CD14-positive monocyte (primary cell): ENCODE results near the gene CALHM1. TPM values are rescaled to one million over a fixed set of nuclear protein-coding genes. Genes with fewer than 3 reads are reported as not detected.

Experiments used
- DNase-seq, 3 donors: peaks; one replicate each; pipeline ENCODE4 v3.0.0-alpha.2; 2011 to 2022
- H2AFZ ChIP-seq: 2 replicates; pipeline ENCODE4 v1.6.0; 2012; ENCODE audit warnings: mild to moderate bottlenecking, low read depth, low read length, inconsistent platforms; ENCODE audit not compliant: insufficient read depth, poor library complexity, severe bottlenecking
- H3K27ac ChIP-seq, 2 donors: 1 replicate in 1 of 2; 2 replicates in 1 of 2; pipeline ENCODE4 v1.5.1; 2012 to 2013; ENCODE audit warnings: low read length in 2 of 2, control low read depth in 1 of 2, inconsistent platforms in 1 of 2, low read depth in 1 of 2, mild to moderate bottlenecking in 1 of 2
- H3K27me3 ChIP-seq, 2 donors: one replicate each; pipeline versions ENCODE4 v1.6.0 to v1.6.1; 2011 to 2013; ENCODE audit warnings: low read length in 2 of 2; ENCODE audit not compliant: control insufficient read depth in 2 of 2, insufficient read depth in 2 of 2
- H3K36me3 ChIP-seq, 2 donors: replicated peaks in 1 of 2; 1 replicate in 1 of 2; 2 replicates in 1 of 2; pipeline versions ENCODE4 v1.5.1 to v1.6.1; 2012 to 2013; ENCODE audit warnings: low read length in 2 of 2, control low read depth in 1 of 2, inconsistent platforms in 1 of 2, mild to moderate bottlenecking in 1 of 2; ENCODE audit not compliant: insufficient read depth in 2 of 2, control insufficient read depth in 1 of 2
- H3K4me1 ChIP-seq, 2 donors: 1 replicate in 1 of 2; 2 replicates in 1 of 2; pipeline versions ENCODE4 v1.5.1 to v1.6.1; 2012 to 2013; ENCODE audit warnings: low read length in 2 of 2, control low read depth in 1 of 2, inconsistent platforms in 1 of 2, mild to moderate bottlenecking in 1 of 2, moderate library complexity in 1 of 2; ENCODE audit not compliant: insufficient read depth in 2 of 2, control insufficient read depth in 1 of 2
- H3K4me2 ChIP-seq: replicated peaks from 2 replicates; pipeline ENCODE3; 2012; ENCODE audit warnings: low read length, moderate library complexity, mild to moderate bottlenecking; ENCODE audit not compliant: poor library complexity, severe bottlenecking; ENCODE audit errors: extremely low read depth
- H3K4me3 ChIP-seq, 3 experiments: fragments of 200-600 bp in 1 of 3; sonication (generic) in 1 of 3; replicated peaks in 1 of 3; 1 replicate in 2 of 3; 2 replicates in 1 of 3; pipeline ENCODE4 v1.5.1; 2011 to 2013; ENCODE audit warnings: low read length in 3 of 3, mild to moderate bottlenecking in 3 of 3, control low read depth in 2 of 3, low read depth in 2 of 3, inconsistent platforms in 1 of 3, moderate library complexity in 1 of 3
- H3K79me2 ChIP-seq: 2 replicates; pipeline ENCODE4 v1.6.0; 2012; ENCODE audit warnings: mild to moderate bottlenecking, control low read depth, inconsistent platforms, low read length, moderate library complexity; ENCODE audit not compliant: insufficient read depth
- H3K9ac ChIP-seq: 2 replicates; pipeline ENCODE4 v1.6.0; 2017; ENCODE audit warnings: low read length, mild to moderate bottlenecking; ENCODE audit not compliant: insufficient read depth, poor library complexity, severe bottlenecking
- H3K9me3 ChIP-seq, 2 donors: replicated peaks in 1 of 2; 1 replicate in 1 of 2; 2 replicates in 1 of 2; pipeline versions ENCODE4 v1.5.1 to v1.6.1; 2012 to 2013; ENCODE audit warnings: low read length in 2 of 2, control low read depth in 1 of 2; ENCODE audit not compliant: control insufficient read depth in 1 of 2, insufficient read depth in 1 of 2
- H4K20me1 ChIP-seq: 2 replicates; pipeline ENCODE4 v1.6.0; 2012; ENCODE audit warnings: mild to moderate bottlenecking, low read length, control low read depth, moderate library complexity; ENCODE audit not compliant: insufficient read depth
- H3K27ac Mint-ChIP-seq, 7 donors: one replicate each; pipeline ENCODE4 v1.8.0; 2020; ENCODE audit warnings: mild to moderate bottlenecking in 7 of 7, mixed read lengths in 7 of 7, moderate library complexity in 6 of 7, inconsistent platforms in 2 of 7
- H3K27me3 Mint-ChIP-seq, 3 donors: one replicate each; pipeline ENCODE4 v1.8.0; 2021 to 2022; ENCODE audit warnings: low read depth in 3 of 3, mild to moderate bottlenecking in 3 of 3, mixed read lengths in 3 of 3, moderate library complexity in 3 of 3, inconsistent platforms in 1 of 3
- H3K36me3 Mint-ChIP-seq, 2 donors: one replicate each; pipeline ENCODE4 v1.8.0; 2020; ENCODE audit warnings: mixed read lengths in 2 of 2, inconsistent platforms in 1 of 2, mild to moderate bottlenecking in 1 of 2
- H3K4me1 Mint-ChIP-seq: one replicate; pipeline ENCODE4 v1.8.0; 2020; ENCODE audit warnings: mild to moderate bottlenecking, mixed read lengths
- H3K4me3 Mint-ChIP-seq, 2 donors: one replicate each; pipeline ENCODE4 v1.8.0; 2020; ENCODE audit warnings: mild to moderate bottlenecking in 2 of 2, mixed read lengths in 2 of 2, moderate library complexity in 1 of 2
- H3K9me3 Mint-ChIP-seq, 7 donors: one replicate each; pipeline ENCODE4 v1.8.0; 2020 to 2022; ENCODE audit warnings: mixed read lengths in 7 of 7, mild to moderate bottlenecking in 6 of 7, moderate library complexity in 6 of 7, inconsistent platforms in 2 of 7
- CTCF ChIP-seq: fragments of 200-600 bp; IDR thresholded peaks from one replicate; pipeline ENCODE4 v1.8.0; 2022; ENCODE audit warnings: antibody characterized with exemption, mild to moderate bottlenecking
- WGBS: methylation state at CpG from one replicate; pipeline ENCODE4 v1.1.5; 2013; ENCODE audit warnings: missing lambda C conversion rate; ENCODE audit not compliant: insufficient coverage; 5-methylcytosine and 5-hydroxymethylcytosine counted together
- intact Hi-C, 2 donors: fragments of 100-400 bp; cut with micrococcal nuclease; formaldehyde crosslinking; loops; one replicate each; pipeline versions ENCODE4 v1.15.0 to v1.15.1; 2023
- polyA plus RNA-seq, 3 donors: library from polyadenylated mRNA; depleted of rRNA in 1 of 3; unstranded in 2 of 3; stranded (reverse) in 1 of 3; fragments of 300-500 nt in 2 of 3; fragments of >200 nt in 1 of 3; fragmentation: Illumina TruSeq in 2 of 3; gene quantifications; 1 replicate in 2 of 3; 2 replicates in 1 of 3; pipeline ENCODE4 v1.2.3, GENCODE V29; 2012 to 2021

CALHM1 gene
- polyA plus RNA-seq, 3 donors: not detected

DNA sequence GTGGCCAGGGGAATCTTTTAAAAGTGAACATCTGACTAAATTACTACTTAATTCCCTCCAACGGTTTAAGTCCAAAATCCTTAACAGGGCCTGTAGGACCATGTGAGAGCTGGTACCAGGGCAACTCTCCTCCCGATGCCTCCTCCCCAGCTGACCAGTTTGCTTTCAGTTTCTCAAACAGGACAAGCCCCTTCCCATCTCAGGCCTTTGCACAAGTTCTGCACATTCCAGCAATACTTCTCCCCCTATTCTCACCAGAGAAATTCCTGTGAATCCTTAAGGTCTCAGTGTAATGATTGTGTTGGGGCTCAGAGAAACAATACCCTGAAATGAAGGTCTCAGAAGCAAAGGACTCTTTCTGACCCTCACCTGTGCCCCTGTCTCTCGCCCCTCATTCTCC is 8.0 kb upstream of the CALHM1 start:
- WGBS: 71% methylated on average over 3 of the region's 3 CpGs
- H3K4me1 Mint-ChIP-seq: peaks cover 74% of the 10 kb centered on the region

DNA sequence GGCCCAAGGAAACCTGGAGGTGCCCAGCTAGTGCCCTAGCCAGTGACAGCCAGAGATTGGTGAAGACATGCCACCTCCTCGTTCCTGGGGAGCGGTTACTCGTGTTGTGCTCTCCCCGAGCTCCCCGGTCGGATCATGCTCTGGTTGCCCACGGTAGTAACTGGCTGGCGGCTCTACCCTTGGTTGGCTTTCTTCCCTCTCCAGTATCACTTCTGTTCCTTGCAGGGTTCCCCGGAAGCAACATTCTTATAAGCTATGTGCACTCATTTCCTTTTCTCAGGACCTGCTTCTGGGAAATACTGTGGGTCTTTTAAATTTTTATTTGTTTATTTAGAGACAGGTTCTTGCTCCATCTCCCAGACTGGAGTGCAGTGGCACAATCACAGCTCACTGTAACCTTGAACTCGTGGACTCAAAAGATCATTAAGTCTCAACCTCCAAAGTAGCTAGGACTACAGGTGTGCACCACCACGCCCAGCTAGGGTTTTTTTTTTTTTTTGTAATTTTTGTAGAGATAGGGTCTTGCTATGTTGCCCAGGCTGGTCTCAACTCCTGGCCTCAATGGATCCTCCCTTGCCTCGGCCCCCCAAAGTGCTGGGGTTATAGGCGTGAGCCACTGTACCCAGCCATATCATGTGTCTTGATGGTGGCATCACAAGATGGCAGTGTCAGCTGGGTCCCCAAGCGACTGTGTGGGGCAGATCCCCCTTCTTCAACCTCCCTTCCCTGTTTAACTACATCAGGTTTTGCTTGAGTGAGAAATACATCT is 6.9 kb upstream of the CALHM1 start:
- Histone ChIP-seq H3K4me2 (peak overlapping the region; percentile 58), H3K27ac (peak overlapping the region; percentile 65 to 74), H3K9me3 (no peaks in the 10 kb centered on the region), H3K79me2 (no peaks in the 10 kb centered on the region), H3K9ac (no peak overlapping the region), H3K4me1 (peaks cover 58 to 62% of the 10 kb centered on the region in 2 donors), H3K4me3 (peak overlapping the region in 1 of 3 experiments; percentile 24), H3K27me3 (no peaks in the 10 kb centered on the region), H4K20me1 (no peaks in the 10 kb centered on the region), H3K36me3 (no peaks in the 10 kb centered on the region), H2AFZ (peak overlapping the region; percentile 75)
- H3K4me1 Mint-ChIP-seq: peaks cover 63% of the 10 kb centered on the region
- peaks cover 2 to 3% of the 10 kb centered on the region in 2 donors for H3K36me3 Mint-ChIP-seq
- H3K4me3 Mint-ChIP-seq: peak overlapping the region; percentile 52 to 67
- peak in 2 of 3 donors; percentile 31 to 36 for DNase-seq
- peaks cover 0 to 6% (median 1%) of the 10 kb centered on the region in 7 donors for H3K9me3 Mint-ChIP-seq
- peaks cover 0 to 4% (median 2%) of the 10 kb centered on the region in 3 donors for H3K27me3 Mint-ChIP-seq
- intact Hi-C loops: no loop called here
- no peak for TF ChIP-seq CTCF
- 41% methylated on average over 11 of the region's 14 CpGs for WGBS
- H3K27ac Mint-ChIP-seq: peak overlapping the region in 6 of 7 donors; percentile 4 to 83 (median 66)

More for the DNA sequence above, 8.0 kb upstream of the CALHM1 start:
- no peaks in the 10 kb centered on the region for H4K20me1 ChIP-seq
- H2AFZ ChIP-seq: no peak overlapping the region
- TF ChIP-seq CTCF: no peak
- peaks cover 69 to 74% of the 10 kb centered on the region in 2 donors for H3K4me1 ChIP-seq
- H3K36me3 ChIP-seq: no peaks in the 10 kb centered on the region
- peak overlapping the region in 3 of 7 donors; percentile 12 to 71 (median 42) for H3K27ac Mint-ChIP-seq
- H3K9ac ChIP-seq: no peak overlapping the region
- peak overlapping the region in 1 of 2 donors; percentile 49 for H3K27ac ChIP-seq
- H3K27me3 Mint-ChIP-seq: peaks cover 0 to 5% (median 2%) of the 10 kb centered on the region in 3 donors
- intact Hi-C loops: no loop called here
- H3K4me2 ChIP-seq: no peak overlapping the region
- no peak overlapping the region for H3K4me3 Mint-ChIP-seq
- no peaks in the 10 kb centered on the region for H3K27me3 ChIP-seq
- H3K4me3 ChIP-seq: no peak overlapping the region
- H3K9me3 Mint-ChIP-seq: peaks cover 0 to 11% (median 4%) of the 10 kb centered on the region in 7 donors
- no peaks in the 10 kb centered on the region for H3K79me2 ChIP-seq
- no peak for DNase-seq
- peaks cover 2 to 3% of the 10 kb centered on the region in 2 donors for H3K36me3 Mint-ChIP-seq
- no peaks in the 10 kb centered on the region for H3K9me3 ChIP-seq
